B cell (primary cell): ENCODE data around the gene SKP2. TPM values are rescaled to one million over a fixed set of nuclear protein-coding genes. Genes with fewer than 3 reads are reported as not detected.

Source experiments
- ATAC-seq: fragments of 200-7000 bp; cut with Tn5 transposase; one replicate; pipeline ENCODE4 v1.10.0; 2021; ENCODE audit warnings: low read depth, mild to moderate bottlenecking, moderate number of reproducible peaks, moderate library complexity
- CTCF ChIA-PET: fragments of 350-600 bp; sonication (Branson Sonifier 250); formaldehyde crosslinking; loops from one replicate; lab custom pipeline; 2021; ENCODE audit warnings: antibody characterized with exemption, inconsistent platforms; lab: Charles Lee
- POLR2A ChIA-PET: fragments of 350-600 bp; sonication (Branson Sonifier 250); formaldehyde crosslinking; loops from one replicate; lab custom pipeline; 2021; ENCODE audit warnings: antibody characterized with exemption; lab: Charles Lee
- DNase-seq: peaks from one replicate; pipeline ENCODE4 v3.0.0; 2013
- H2AFZ ChIP-seq: 2 replicates; pipeline ENCODE4 v1.6.1; 2012; ENCODE audit warnings: mild to moderate bottlenecking, low read depth, low read length; ENCODE audit not compliant: insufficient read depth, poor library complexity, severe bottlenecking
- H3K27ac ChIP-seq, 2 donors: 1 replicate in 1 of 2; 2 replicates in 1 of 2; pipeline ENCODE4 v1.5.1; 2012 to 2013; ENCODE audit warnings: low read length in 2 of 2, mild to moderate bottlenecking in 2 of 2, moderate library complexity in 1 of 2
- H3K27me3 ChIP-seq, 4 experiments: fragments of 200-600 bp in 1 of 4; sonication (generic) in 1 of 4; replicated peaks in 1 of 4; 1 replicate in 2 of 4; 2 replicates in 2 of 4; pipeline versions ENCODE4 v1.6.1 to v1.7.0; 2013 to 2016; ENCODE audit warnings: low read length in 3 of 4, mild to moderate bottlenecking in 2 of 4, mixed read lengths in 1 of 4, moderate library complexity in 1 of 4; ENCODE audit not compliant: insufficient read depth in 4 of 4, control insufficient read depth in 3 of 4; ENCODE audit errors: control extremely low read depth in 1 of 4
- H3K36me3 ChIP-seq, 2 experiments: replicated peaks in 1 of 2; 1 replicate in 1 of 2; 2 replicates in 1 of 2; pipeline versions ENCODE4 v1.6.1 to v1.7.1; 2013; ENCODE audit warnings: low read length in 1 of 2; ENCODE audit not compliant: insufficient read depth in 2 of 2, control insufficient read depth in 1 of 2; ENCODE audit errors: control extremely low read depth in 1 of 2, extremely low read depth in 1 of 2
- H3K4me1 ChIP-seq, 2 donors: fragments of 200-600 bp in 1 of 2; sonication (generic) in 1 of 2; 1 replicate in 1 of 2; 2 replicates in 1 of 2; pipeline versions ENCODE4 v1.5.1 to v1.6.1; 2013 to 2017; ENCODE audit warnings: low read length in 2 of 2; ENCODE audit not compliant: control insufficient read depth in 2 of 2, insufficient read depth in 2 of 2
- H3K4me2 ChIP-seq: replicated peaks from 2 replicates; pipeline ENCODE3; 2012; ENCODE audit warnings: mild to moderate bottlenecking, low read depth, low read length; ENCODE audit not compliant: poor library complexity, severe bottlenecking
- H3K4me3 ChIP-seq, 5 experiments: fragments of 200-600 bp in 1 of 5; sonication (generic) in 1 of 5; 1 replicate in 3 of 5; 2 replicates in 2 of 5; pipeline versions ENCODE4 v1.5.1 to v1.7.0; 2011 to 2016; ENCODE audit warnings: low read length in 4 of 5, mild to moderate bottlenecking in 4 of 5, low read depth in 2 of 5, control low read depth in 1 of 5, moderate library complexity in 1 of 5; ENCODE audit not compliant: insufficient read depth in 1 of 5; ENCODE audit errors: control extremely low read depth in 1 of 5, extremely low read depth in 1 of 5
- H3K79me2 ChIP-seq: fragments of 200-600 bp; sonication (generic); one replicate; pipeline ENCODE4 v1.6.0; 2016; ENCODE audit warnings: low read length; ENCODE audit not compliant: control insufficient read depth, insufficient read depth
- H3K9ac ChIP-seq: fragments of 200-600 bp; sonication (generic); 2 replicates; pipeline ENCODE4 v1.6.1; 2017; ENCODE audit warnings: mild to moderate bottlenecking, low read length, moderate library complexity
- H3K9me3 ChIP-seq, 3 donors: one replicate each; pipeline versions ENCODE4 v1.6.1 to v1.7.1; 2013; ENCODE audit warnings: low read length in 2 of 3; ENCODE audit not compliant: control insufficient read depth in 2 of 3, insufficient read depth in 1 of 3; ENCODE audit errors: control extremely low read depth in 1 of 3
- H4K20me1 ChIP-seq: 2 replicates; pipeline ENCODE4 v1.6.0; 2012; ENCODE audit warnings: mild to moderate bottlenecking, low read length; ENCODE audit not compliant: insufficient read depth, control insufficient read depth, poor library complexity, severe bottlenecking
- H3K27ac Mint-ChIP-seq: one replicate; pipeline ENCODE4 v1.8.0; 2021; ENCODE audit warnings: mixed read lengths
- H3K27me3 Mint-ChIP-seq: one replicate; pipeline ENCODE4 v1.8.0; 2021; ENCODE audit warnings: mixed read lengths
- H3K4me1 Mint-ChIP-seq: one replicate; pipeline ENCODE4 v1.8.0; 2021; ENCODE audit warnings: mixed read lengths
- H3K4me3 Mint-ChIP-seq: one replicate; pipeline ENCODE4 v1.8.0; 2021; ENCODE audit warnings: mixed read lengths
- H3K9me3 Mint-ChIP-seq: one replicate; pipeline ENCODE4 v1.8.0; 2022; ENCODE audit warnings: mixed read lengths; ENCODE audit not compliant: insufficient read depth
- EZH2 ChIP-seq: IDR thresholded peaks from 2 replicates; pipeline ENCODE4 v1.6.1; 2012; ENCODE audit warnings: borderline replicate concordance, low read depth, mild to moderate bottlenecking, moderate library complexity, low read length; ENCODE audit not compliant: insufficient read depth, poor library complexity, severe bottlenecking
- WGBS: methylation state at CpG from one replicate; pipeline ENCODE4 v1.1.5; 2013; ENCODE audit warnings: missing lambda C conversion rate; ENCODE audit not compliant: insufficient coverage; 5-methylcytosine and 5-hydroxymethylcytosine counted together
- intact Hi-C: fragments of 100-400 bp; cut with micrococcal nuclease; formaldehyde crosslinking; loops from one replicate; pipeline ENCODE4 v1.10.0; 2022
- polyA plus RNA-seq: library from polyadenylated mRNA; depleted of rRNA; stranded (reverse); fragments of >200 nt; gene quantifications from 2 replicates; pipeline ENCODE4 v1.2.3, GENCODE V29; 2012
- total RNA-seq, 2 donors: library from RNA; stranded (reverse); fragments of 120-200 nt in 1 of 2; gene quantifications; 1 replicate in 1 of 2; 2 replicates in 1 of 2; pipeline versions ENCODE4 v1.2.3 to v1.2.4, GENCODE V29; 2013 to 2022
- TF ChIP-seq, protein P1 (sequence below): fragments of 200-600 bp; IDR thresholded peaks from one replicate; pipeline ENCODE4 v1.8.0; 2022; ENCODE audit warnings: antibody characterized with exemption, mild to moderate bottlenecking

The SKP2 gene
- total and polyA plus RNA-seq, 2 donors (not counting 1 experiment from before 2014, with no cell fraction given) = 26.7 to 27.1 TPM

- H3K9me3 ChIP-seq = no peaks in the 10 kb centered on the region
- CTCF ChIA-PET = no interaction called here
- H3K4me1 ChIP-seq = no peaks in the 10 kb centered on the region
- H3K27me3 ChIP-seq = no peaks in the 10 kb centered on the region
- H3K27ac ChIP-seq = no peak overlapping the region
- H3K36me3 ChIP-seq = peaks cover 6 to 10% of the 10 kb centered on the region in 2 experiments
- Mint-ChIP-seq H3K27me3 (no peaks in the 10 kb centered on the region), H3K4me1 (no peaks in the 10 kb centered on the region), H3K9me3 (no peaks in the 10 kb centered on the region), H3K4me3 (no peak overlapping the region), H3K27ac (no peak overlapping the region)
- no peak overlapping the region for H3K4me2 ChIP-seq
- no peaks in the 10 kb centered on the region for H3K79me2 ChIP-seq
- H4K20me1 ChIP-seq = no peaks in the 10 kb centered on the region
- ATAC-seq (no peak), DNase-seq (no peak)
- no peak overlapping the region for H3K9ac ChIP-seq
- TF ChIP-seq, protein P1, sequence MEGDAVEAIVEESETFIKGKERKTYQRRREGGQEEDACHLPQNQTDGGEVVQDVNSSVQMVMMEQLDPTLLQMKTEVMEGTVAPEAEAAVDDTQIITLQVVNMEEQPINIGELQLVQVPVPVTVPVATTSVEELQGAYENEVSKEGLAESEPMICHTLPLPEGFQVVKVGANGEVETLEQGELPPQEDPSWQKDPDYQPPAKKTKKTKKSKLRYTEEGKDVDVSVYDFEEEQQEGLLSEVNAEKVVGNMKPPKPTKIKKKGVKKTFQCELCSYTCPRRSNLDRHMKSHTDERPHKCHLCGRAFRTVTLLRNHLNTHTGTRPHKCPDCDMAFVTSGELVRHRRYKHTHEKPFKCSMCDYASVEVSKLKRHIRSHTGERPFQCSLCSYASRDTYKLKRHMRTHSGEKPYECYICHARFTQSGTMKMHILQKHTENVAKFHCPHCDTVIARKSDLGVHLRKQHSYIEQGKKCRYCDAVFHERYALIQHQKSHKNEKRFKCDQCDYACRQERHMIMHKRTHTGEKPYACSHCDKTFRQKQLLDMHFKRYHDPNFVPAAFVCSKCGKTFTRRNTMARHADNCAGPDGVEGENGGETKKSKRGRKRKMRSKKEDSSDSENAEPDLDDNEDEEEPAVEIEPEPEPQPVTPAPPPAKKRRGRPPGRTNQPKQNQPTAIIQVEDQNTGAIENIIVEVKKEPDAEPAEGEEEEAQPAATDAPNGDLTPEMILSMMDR = no peak
- TF ChIP-seq EZH2 = no peak
- H2AFZ ChIP-seq = no peak overlapping the region
- intact Hi-C loops = no loop called here
- H3K4me3 ChIP-seq = no peak overlapping the region
- no CpG with 5 or more reads among the region's 2 CpGs for WGBS
- POLR2A ChIA-PET = no interaction called here
Measured at GRCh38 chr5:36199620-36200019, 47.7 kb downstream of the SKP2 start.

DNA sequence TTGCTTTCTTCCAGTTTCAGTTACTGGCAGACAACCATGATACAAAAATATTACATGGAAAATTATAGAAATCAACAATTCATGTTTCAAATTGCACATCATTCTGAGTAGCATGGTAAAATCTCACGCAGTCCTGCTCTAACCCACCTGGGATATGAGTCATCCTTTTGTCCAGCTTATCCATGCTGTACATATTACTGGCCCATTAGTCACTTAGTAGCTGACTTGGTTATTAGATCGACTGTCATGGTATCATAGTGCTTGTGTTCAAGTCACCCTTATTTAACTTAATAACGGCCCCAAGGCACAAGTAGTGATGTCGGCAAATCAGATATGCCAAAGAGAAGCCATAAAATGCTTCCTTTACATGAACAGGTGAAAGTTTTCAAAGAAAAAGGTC lies 48.6 kb downstream of the SKP2 start:
- intact Hi-C loops = no loop called here
- Histone ChIP-seq H3K27me3 (no peaks in the 10 kb centered on the region), H3K4me3 (no peak overlapping the region), H3K9me3 (no peaks in the 10 kb centered on the region), H3K79me2 (no peaks in the 10 kb centered on the region), H4K20me1 (no peaks in the 10 kb centered on the region), H3K9ac (no peak overlapping the region), H3K4me1 (no peaks in the 10 kb centered on the region), H2AFZ (no peak overlapping the region), H3K4me2 (no peak overlapping the region), H3K27ac (no peak overlapping the region), H3K36me3 (peaks cover 6 to 10% of the 10 kb centered on the region in 2 experiments)
- ChIA-PET POLR2A (no interaction called here), CTCF (interaction anchor here (1.3 kb wide), 1 partner anchor 41 kb away, joined by 3 read pairs; the partner anchor contains the start of gene NADK2)
- Mint-ChIP-seq H3K4me1 (no peaks in the 10 kb centered on the region), H3K27me3 (no peaks in the 10 kb centered on the region), H3K27ac (no peak overlapping the region), H3K9me3 (no peaks in the 10 kb centered on the region), H3K4me3 (no peak overlapping the region)
- WGBS = 100% methylated on average over 1 of the region's 4 CpGs
- DNase-seq (no peak), ATAC-seq (no peak)
- no peak for TF ChIP-seq EZH2
- TF ChIP-seq, protein P1 = no peak
